WERI-Rb-1 (cell line): ENCODE data around the gene NFYC.

Experiments
- DNase-seq: peaks from one replicate; pipeline ENCODE4 v3.0.0-alpha.2; 2020
- H3K27ac ChIP-seq: fragments of 250-450 bp; sonication (Bioruptor Pico); 2 replicates; pipeline ENCODE4 v1.5.1; 2020; ENCODE audit warnings: mild to moderate bottlenecking, moderate library complexity
- H3K27me3 ChIP-seq: fragments of 250-450 bp; sonication (Bioruptor Pico); 2 replicates; pipeline ENCODE4 v1.5.1; 2021; ENCODE audit warnings: mild to moderate bottlenecking, low read depth, moderate library complexity; ENCODE audit not compliant: insufficient read depth, severe bottlenecking
- H3K36me3 ChIP-seq: fragments of 250-450 bp; sonication (Bioruptor Pico); 2 replicates; pipeline ENCODE4 v1.5.1; 2020; ENCODE audit warnings: mild to moderate bottlenecking, moderate library complexity
- H3K4me3 ChIP-seq: 2 replicates; pipeline ENCODE4 v1.5.1; 2011; ENCODE audit warnings: low read depth, mild to moderate bottlenecking, control low read depth, low read length
- H3K9me3 ChIP-seq: fragments of 250-450 bp; sonication (Bioruptor Pico); 2 replicates; pipeline ENCODE4 v1.5.1; 2021; ENCODE audit warnings: mild to moderate bottlenecking, moderate library complexity; ENCODE audit not compliant: severe bottlenecking
- TF ChIP-seq, protein P1 (sequence below): IDR thresholded peaks from 2 replicates; pipeline ENCODE4 v1.5.1; 2011; ENCODE audit warnings: low read depth, mild to moderate bottlenecking, control low read depth, inconsistent platforms, low read length

NFYC gene

DNA sequence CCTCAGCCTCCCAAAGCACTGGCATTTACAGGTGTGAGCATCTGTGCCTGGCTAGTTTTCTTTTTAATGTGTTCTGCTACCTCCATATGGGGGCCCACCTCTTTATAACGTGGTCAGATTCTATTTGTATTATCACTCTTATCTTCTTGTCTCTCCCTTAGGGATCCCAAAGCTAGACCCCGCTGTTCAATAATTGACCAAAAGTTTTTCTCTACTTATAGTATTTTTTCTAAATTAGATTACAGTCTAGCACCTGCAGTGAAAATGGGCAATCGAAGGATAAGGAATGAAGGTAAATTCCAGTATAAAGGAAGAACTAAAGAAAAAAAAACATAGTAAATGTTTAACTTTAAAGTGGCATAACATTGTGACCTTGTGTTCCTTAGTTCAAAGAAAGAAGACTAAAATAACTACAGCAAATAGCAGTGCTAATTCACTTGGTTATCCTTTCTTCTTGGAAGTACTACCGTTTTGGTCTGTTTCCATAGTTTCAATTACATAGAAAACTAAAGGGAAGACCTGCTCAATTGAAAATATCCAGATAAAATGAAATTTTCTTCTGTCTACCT, 24.1 kb downstream of the NFYC start:
- TF ChIP-seq, protein P1, sequence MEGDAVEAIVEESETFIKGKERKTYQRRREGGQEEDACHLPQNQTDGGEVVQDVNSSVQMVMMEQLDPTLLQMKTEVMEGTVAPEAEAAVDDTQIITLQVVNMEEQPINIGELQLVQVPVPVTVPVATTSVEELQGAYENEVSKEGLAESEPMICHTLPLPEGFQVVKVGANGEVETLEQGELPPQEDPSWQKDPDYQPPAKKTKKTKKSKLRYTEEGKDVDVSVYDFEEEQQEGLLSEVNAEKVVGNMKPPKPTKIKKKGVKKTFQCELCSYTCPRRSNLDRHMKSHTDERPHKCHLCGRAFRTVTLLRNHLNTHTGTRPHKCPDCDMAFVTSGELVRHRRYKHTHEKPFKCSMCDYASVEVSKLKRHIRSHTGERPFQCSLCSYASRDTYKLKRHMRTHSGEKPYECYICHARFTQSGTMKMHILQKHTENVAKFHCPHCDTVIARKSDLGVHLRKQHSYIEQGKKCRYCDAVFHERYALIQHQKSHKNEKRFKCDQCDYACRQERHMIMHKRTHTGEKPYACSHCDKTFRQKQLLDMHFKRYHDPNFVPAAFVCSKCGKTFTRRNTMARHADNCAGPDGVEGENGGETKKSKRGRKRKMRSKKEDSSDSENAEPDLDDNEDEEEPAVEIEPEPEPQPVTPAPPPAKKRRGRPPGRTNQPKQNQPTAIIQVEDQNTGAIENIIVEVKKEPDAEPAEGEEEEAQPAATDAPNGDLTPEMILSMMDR, result no peak
- no peaks in the 10 kb centered on the region for H3K9me3 ChIP-seq
- H3K36me3 ChIP-seq, result no peaks in the 10 kb centered on the region
- no peak overlapping the region for H3K4me3 ChIP-seq
- H3K27me3 ChIP-seq, result no peaks in the 10 kb centered on the region
- no peak for DNase-seq
- H3K27ac ChIP-seq, result no peak overlapping the region

GRCh38 chr1:40717065-40717464, 25.6 kb downstream of the NFYC start:
- Histone ChIP-seq H3K9me3 (no peaks in the 10 kb centered on the region), H3K4me3 (no peak overlapping the region), H3K27me3 (no peaks in the 10 kb centered on the region), H3K27ac (no peak overlapping the region), H3K36me3 (no peaks in the 10 kb centered on the region)
- DNase-seq, result no peak
- TF ChIP-seq, protein P1, result no peak

DNA sequence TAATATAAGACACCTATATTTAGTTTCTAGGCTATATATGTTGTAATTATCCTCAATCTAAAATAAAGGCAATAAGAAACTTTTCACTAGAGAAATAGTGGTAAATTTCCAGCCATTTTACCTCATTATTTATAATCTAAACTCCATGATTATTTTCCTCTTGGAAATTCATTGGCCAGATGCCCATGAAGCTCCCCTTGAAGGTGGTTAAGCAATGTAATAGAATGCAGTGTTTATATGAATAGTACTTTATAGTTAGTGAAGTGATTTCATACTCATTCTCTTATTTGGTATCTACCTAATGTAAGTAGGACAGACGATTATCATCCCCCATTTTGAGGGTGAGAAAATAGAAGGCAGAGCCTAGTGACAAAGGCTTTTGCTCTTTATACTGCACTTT, 26.5 kb downstream of the NFYC start:
- no peaks in the 10 kb centered on the region for H3K9me3 ChIP-seq
- no peak for DNase-seq
- no peak overlapping the region for H3K27ac ChIP-seq
- TF ChIP-seq, protein P1, result no peak
- no peaks in the 10 kb centered on the region for H3K27me3 ChIP-seq
- H3K4me3 ChIP-seq, result no peak overlapping the region
- no peaks in the 10 kb centered on the region for H3K36me3 ChIP-seq

DNA sequence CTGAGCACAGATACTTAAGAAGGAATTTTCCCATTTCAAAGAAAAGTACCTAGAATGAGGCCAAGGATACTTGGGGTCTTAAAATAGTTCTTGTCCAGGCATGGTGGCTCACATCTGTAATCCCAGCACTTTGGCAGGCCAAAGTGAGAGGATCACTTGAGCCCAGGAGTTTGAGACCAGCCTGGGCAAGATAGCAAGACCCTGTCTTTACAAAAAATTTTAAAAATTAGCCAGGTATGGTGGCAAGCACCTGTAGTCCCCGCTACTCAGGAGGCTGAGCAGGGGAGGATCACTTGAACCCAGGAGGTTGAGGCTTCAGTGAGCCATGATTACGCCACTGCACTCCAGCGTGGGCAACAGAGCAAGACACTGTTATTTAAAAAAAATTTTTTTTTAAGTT, 29.0 kb downstream of the NFYC start:
- H3K27me3 ChIP-seq, result no peaks in the 10 kb centered on the region
- no peaks in the 10 kb centered on the region for H3K9me3 ChIP-seq
- no peak overlapping the region for H3K4me3 ChIP-seq
- DNase-seq, result no peak
- H3K36me3 ChIP-seq, result no peaks in the 10 kb centered on the region
- no peak overlapping the region for H3K27ac ChIP-seq
- TF ChIP-seq, protein P1, result no peak

DNA sequence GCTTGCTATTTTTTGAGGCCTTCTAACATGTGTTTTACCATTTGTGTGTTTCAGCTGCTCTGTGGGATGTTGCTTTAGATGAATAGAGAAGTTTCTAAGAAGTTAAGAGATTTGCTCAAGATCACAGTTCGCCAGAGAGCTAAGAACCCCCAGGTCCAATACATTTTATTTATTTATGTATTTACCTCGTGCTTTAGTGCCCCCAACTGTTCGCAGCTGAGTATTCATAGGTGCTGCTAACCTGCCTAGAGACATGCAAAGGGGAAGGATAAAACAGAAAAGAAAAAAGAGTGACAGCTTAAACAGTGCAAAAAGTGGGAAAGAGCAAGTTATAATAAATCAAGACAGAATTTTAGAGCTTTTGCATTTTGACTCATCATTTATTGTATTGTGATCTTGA, 31.1 kb downstream of the NFYC start:
- no peak for DNase-seq
- H3K9me3 ChIP-seq, result no peaks in the 10 kb centered on the region
- TF ChIP-seq, protein P1, result no peak
- H3K36me3 ChIP-seq, result no peaks in the 10 kb centered on the region
- no peak overlapping the region for H3K27ac ChIP-seq
- no peak overlapping the region for H3K4me3 ChIP-seq
- H3K27me3 ChIP-seq, result no peaks in the 10 kb centered on the region
